ENCODE measurements around the gene NXPH4.

The NXPH4 gene

DNA sequence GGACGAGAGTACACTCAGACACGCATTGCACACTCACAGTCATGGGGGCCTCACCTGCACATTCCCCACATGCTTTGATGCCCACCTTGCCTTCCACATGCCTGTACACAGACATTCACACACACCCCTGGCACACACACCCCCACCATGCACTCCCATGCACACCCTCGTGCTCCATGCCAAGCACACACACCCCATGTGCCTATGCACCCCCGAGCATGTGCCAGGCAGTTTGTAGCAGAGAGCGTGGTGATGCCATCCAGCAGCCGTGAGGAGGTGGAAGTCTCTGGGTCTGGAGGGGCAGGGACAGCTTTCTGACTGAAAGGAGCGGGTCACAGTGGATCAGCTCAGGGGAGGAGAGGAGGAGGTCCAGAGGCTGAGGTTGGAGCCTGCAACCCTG, 10.7 kb upstream of the NXPH4 start:
- no peak for DNase-seq

DNA sequence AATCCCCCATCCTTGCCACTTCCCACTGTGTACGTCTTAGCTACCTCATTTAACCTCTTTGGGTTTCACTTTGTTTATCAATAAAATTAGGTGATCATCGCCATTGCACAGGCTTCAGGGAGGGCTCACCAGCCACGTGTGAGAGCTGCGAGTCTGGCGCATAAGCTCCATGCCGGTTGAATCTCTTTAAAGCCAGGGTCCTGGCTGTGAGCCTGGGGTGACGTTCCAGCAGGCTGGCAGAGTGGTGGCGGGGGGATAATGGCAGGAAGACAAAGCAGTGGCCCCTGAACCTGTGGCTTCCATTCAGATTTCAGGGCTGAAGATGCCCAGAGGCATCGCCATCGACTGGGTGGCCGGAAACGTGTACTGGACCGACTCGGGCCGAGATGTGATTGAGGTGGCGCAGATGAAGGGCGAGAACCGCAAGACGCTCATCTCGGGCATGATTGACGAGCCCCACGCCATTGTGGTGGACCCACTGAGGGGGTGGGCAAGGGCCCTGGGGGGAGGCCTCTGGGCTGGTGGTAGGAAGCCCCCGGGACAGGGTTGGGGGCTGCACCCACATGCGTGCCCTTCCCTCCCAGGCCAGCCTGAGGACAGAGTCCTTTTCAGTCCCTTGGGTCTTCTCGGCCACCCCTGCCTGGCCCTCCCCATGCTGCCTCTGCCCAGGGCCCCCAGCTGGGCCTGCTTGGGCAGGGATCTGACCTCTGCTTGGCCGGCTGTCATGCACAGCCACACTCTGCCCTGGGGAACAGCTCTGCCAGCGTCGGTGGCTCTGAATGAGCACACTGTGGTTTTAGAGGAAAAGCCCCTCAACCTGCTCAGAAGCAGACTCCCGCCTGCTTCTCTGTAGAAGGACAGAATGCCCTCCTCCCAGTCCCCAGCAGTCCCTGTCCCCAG, 8.6 kb upstream of the NXPH4 start:
- no peak for DNase-seq

DNA sequence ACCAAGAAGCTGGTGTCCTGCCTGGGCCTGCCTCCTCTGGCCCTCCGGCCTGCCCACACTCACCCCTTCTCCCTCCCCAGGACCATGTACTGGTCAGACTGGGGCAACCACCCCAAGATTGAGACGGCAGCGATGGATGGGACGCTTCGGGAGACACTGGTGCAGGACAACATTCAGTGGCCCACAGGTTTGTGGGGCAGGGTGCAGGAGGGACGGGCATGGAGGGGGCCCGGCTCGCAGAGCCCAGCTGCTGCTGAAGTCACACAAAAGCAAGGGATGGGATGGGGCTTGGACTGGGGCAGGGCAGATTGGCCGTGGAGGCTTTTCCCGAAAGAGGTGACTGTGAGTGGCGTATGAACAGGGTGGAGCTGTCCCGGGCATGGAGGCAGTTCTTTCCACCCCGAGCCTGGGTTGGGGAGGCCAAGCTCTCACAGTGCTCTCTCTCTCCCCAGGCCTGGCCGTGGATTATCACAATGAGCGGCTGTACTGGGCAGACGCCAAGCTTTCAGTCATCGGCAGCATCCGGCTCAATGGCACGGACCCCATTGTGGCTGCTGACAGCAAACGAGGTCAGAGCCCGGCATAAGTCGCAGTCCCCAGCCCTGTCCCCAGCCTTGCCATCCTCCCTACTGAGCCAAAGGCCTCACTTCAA, 7.8 kb upstream of the NXPH4 start:
- no peak for DNase-seq

DNA sequence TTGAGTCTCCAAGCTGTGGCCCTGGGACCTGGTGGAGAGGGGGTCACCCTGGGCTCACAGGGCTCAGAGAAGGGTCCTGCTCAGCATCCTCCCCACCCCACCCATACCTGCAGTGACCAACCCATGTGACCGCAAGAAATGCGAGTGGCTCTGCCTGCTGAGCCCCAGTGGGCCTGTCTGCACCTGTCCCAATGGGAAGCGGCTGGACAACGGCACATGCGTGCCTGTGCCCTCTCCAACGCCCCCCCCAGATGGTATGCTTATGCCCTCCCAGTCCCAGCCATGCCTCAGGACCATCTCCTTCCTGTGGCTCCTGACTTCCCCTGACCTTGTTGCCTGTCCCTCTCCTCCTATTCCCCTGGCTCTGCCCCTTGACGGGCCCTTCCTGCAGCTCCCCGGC, 6.7 kb upstream of the NXPH4 start:
- no peak for DNase-seq

DNA sequence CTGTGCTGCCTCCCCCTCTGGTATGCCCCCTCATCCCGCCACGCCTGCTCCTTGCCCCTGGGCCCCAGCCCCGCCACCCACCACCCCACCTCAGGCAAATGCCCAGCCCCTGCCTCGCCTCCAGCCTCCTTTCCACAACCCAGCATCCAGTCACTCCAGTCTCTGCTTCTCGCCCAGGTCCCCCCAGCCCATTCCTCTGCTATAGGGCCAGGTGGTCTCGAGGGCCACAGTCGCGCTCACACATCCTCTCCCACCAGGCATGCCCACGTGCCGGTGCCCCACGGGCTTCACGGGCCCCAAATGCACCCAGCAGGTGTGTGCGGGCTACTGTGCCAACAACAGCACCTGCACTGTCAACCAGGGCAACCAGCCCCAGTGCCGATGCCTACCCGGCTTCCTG, 6.1 kb upstream of the NXPH4 start:
- DNase-seq, result no peak

DNA sequence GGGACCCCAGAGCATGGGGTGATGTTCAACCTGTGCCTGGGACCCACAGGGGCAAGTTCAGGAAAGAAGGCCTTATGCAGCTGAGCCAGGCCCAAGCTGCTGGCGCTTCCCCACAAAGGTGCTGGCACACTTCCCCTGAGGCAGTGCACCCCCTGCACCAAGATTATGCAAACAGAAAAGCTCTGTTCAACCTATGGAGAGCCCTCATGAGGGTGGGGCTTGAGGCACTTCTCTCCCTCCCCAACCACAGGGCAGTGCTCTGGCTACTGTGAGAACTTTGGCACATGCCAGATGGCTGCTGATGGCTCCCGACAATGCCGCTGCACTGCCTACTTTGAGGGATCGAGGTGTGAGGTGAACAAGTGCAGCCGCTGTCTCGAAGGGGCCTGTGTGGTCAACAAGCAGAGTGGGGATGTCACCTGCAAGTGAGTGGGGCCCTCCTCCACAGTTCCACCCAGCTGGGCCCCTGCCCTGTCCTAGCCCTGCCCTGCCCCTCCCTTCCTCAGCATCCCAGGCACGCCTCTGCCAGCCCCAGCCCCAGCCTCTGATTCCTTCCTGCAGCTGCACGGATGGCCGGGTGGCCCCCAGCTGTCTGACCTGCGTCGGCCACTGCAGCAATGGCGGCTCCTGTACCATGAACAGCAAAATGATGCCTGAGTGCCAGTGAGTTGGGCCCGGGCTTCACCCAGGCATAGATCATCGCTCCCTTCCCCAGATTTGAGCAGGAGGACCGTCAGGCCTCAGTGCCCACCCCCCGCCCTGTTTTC, 5.5 kb upstream of the NXPH4 start:
- peak; percentile 89 for DNase-seq

DNA sequence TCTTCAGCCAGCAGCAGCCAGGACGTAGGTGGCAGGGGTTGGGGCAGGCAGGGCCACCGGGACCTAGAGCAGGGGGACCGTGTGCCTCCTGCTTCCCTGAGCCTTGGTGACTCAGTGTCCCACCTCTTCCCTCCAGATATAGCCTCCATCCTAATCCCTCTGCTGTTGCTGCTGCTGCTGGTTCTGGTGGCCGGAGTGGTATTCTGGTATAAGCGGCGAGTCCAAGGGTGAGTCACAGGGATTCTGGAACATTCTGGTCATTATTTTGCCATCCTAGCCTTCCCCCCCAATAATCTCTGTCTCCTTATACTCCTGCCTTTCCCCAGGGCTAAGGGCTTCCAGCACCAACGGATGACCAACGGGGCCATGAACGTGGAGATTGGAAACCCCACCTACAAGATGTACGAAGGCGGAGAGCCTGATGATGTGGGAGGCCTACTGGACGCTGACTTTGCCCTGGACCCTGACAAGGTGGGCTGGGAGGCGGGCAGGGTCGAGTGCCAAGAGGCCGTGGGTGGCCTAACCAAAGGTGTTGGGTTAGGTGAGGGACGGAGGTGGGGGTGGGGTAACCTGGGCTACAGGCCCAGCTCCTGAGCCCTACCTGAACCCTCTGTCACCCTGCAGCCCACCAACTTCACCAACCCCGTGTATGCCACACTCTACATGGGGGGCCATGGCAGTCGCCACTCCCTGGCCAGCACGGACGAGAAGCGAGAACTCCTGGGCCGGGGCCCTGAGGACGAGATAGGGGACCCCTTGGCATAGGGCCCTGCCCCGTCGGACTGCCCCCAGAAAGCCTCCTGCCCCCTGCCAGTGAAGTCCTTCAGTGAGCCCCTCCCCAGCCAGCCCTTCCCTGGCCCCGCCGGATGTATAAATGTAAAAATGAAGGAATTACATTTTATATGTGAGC, 4.5 kb upstream of the NXPH4 start:
- DNase-seq, result no peak

DNA sequence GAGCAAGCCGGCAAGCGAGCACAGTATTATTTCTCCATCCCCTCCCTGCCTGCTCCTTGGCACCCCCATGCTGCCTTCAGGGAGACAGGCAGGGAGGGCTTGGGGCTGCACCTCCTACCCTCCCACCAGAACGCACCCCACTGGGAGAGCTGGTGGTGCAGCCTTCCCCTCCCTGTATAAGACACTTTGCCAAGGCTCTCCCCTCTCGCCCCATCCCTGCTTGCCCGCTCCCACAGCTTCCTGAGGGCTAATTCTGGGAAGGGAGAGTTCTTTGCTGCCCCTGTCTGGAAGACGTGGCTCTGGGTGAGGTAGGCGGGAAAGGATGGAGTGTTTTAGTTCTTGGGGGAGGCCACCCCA, 3.9 kb upstream of the NXPH4 start:
- no peak for DNase-seq

DNA sequence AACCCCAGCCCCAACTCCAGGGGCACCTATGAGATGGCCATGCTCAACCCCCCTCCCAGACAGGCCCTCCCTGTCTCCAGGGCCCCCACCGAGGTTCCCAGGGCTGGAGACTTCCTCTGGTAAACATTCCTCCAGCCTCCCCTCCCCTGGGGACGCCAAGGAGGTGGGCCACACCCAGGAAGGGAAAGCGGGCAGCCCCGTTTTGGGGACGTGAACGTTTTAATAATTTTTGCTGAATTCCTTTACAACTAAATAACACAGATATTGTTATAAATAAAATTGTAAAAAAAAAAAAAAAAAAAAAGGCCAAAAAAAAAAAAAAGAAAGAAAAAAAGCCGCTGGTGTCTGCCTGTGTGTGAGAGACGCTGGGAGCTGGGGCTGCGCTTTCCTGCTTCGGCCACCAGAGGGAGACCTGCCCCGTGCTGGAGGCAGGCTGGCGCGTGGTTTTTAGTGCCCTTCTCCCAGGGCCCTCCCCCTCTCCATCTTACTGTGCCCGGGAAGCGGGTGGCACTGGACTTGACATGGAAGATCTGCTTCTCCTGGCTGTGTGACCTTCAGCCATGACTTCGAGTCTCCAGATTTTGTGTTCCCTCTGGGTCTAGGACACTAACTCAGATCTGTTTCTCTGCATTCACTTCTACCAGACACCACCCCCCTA, 3.4 kb upstream of the NXPH4 start:
- DNase-seq, result peak; percentile 88

DNA sequence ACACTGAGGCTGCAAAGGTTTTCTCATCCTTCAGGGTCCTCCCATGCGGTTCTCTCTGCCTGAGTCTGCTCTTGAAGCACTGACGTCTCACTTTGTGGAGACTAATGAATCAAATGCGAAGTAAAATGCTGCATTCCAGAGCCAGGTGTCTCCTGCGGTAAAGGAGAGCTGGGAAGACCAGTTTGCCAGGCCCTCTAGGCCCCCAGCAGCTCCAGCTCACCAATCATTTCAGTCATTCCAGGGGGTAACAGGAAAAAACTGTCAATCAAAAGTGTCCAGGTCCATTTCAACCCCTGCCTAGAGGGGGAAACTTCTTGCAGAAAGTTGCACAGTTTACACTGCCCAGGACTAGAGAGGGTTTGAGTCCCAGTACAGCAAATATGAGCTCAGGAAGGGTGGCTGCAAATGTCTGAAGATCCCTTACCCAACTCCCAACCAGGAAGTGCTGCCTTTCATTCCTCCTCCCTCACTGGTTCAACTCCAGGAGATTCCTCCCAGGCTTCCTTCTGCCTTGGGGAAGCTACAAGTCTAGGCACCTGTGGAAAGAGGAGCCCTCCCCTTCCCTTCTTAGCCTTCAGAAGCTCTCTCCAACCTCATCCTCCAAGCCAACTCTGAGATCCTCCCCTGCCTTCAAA, 2.7 kb upstream of the NXPH4 start:
- no peak for DNase-seq

DNA sequence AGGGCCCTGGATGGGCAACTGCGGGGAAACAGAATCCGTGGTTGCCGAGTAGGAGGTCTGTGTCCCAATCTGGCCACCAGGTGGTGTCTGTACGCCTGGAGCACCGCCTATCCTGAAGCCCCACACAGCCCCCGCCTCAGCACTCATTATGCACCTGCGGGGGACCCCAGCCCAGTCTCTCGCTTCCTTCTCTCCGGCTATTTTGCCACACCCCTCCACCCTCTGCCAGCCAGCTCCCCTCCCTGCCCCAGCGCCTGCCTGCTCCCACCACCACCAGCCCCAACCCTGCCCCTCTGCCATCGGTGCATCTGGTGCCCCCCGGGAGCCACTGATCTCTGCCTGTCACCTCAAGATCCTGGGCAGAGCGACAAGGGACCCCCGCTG, 2.2 kb upstream of the NXPH4 start:
- peak; percentile 90 for DNase-seq

DNA sequence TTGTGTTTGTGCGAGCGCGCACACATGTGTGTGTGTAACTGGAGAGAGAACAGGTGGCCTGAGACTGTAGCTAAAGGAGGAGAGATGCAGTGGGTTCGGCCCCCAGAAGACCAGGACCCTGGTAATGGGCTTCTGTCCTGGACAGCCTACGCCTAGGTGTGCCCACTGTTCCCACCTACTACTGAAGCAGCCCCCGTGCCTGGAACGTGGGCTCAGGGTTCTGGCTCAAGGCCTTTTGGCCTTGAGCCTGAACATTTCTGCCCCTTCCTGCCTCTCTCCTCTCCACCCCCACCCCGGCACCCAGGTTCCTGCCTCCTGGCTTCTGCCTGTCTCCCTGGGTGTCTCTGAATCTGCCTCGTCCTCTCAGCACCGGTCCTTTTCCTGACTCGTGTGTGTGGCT, 1.5 kb upstream of the NXPH4 start:
- no peak for DNase-seq

DNA sequence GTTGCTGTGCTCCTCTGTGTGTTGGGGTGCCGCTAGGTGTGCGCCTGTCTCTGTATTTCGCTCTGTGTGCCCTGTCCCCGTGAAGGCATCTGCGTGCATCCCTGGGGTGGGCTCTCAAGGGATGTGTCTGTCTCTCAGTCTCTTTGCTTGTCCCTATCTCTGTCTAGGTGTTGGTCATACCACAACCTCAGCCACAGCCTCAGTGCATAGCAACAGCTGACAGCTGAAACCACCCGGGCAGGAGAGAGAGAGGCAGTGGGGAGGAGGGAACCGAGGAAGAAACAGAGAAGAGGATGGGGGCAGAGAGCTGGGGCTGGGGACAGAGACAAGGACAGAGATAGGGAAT, 953 bp upstream of the NXPH4 start:
- no peak for DNase-seq

DNA sequence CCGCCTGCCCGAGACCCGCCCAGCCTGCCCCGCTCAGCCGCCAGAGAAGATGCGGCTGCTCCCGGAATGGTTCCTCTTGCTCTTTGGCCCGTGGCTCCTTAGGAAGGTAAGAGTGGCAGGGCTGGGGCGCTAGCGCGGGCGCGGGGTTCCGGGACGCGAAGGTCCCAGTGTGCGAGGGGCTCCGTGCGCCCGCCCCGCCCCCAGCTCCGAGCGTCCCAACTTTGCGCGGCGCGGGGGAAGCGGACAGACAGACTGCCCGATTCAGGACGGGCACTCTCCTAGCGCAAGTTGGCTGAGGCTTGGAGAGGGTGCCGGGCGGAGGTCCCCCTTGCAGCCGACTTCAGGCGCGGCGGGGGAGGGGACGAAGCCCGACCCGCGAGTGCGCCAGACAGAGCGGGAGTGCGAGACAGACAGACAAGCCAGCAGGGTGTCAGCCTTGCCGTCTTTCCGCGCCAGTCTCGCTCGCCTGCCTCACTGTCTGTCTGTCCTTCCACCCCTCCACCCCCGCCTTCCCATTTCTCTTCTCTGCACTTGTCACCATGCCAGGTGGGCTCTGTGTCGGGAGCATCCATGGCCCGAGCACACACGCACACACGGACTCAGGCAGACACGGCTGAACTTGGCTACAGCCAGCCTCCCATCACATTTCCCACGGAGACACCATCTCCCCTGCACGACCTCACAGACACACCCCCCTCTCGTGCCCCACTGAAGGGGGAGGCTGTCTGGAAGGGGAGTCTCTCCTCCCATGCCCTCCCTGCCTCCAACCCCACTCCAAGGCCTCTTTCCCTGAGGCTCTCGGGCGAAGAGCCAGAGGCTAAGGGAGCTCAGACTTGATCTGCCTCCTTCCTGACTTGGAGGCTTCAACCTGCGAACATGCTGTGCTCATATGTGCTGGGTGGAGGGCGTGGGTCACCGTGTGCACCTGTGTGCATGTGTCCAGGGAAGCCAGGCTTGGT, 606 bp downstream of the NXPH4 start:
- peak; percentile 67 for DNase-seq

DNA sequence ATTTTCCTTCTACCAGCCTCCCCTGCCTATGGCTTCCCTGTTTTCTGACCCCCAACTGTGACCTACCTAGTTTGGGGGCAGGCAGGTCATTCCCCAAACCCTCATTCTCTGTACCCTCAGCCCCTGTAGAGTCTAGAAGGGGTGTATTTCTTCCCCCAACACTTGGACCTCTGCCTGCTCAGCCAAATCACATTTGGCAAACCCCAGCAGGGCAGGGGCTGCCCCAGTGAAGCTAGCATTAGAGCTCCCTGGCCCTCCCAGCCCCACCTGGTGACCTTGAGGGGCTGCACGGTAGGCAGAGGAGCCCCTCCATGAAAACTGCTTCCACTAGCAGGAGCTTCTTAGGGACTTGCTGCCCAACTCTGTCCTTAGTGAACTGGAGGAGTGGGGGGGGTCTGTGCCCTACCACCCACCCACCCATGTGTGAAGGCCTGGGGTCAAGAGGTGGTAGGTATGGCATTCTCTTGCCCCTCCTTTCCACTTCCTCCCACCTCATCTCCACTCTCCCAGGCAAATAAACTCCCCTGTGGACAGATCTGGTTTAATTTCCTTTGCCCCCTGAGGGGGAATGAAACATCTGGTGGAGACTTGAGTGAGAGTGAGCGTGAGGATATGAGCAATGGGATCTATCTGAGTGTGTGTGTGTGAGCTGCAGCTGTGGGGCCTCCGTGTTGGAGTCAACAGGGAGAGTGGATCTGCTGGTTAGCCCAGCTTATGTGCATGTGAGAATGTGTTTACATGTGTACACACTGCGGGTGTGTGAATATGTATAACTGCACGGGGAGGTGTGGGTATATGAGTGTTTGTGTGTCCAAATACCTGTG, 1.6 kb downstream of the NXPH4 start:
- DNase-seq, result peak; percentile 71

DNA sequence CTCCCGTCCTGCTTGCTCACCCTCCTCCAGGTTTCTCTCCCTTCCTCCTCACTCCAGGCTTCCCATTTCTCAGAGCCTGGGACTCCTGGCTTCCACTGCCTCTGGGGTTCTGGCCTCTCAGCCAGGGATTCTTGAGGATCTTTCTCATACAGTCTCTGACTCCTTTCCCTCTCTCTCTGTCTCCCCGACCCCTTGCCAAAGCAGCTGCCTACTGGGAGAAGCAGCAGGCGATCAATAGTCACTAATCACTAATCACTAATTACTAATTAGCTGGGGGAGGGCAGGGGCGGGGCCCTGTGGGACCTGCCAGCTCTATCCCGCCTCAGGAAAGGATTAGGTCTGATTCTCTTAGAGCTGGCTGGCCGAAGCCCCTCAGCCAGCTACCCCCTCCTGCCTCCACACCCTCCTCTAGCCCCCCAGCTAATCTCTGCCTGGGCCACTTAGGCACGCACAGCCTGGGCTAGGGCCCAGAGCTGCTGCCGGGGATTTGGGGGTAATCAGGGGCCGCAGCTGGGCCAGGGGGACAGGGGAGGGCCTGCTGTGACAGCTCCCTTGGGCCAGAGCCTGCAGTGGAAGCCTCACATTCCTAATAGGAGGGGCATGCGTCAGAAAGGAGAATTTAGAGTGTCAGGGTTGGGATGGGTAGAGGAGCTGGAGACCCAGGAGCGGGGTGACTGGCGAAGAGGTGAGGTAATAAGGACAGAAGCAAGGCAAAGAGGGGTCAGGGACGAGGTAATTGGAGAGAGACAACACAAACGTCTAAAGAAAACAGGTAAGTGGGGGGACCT, 2.8 kb downstream of the NXPH4 start:
- DNase-seq, result peak; percentile 99

DNA sequence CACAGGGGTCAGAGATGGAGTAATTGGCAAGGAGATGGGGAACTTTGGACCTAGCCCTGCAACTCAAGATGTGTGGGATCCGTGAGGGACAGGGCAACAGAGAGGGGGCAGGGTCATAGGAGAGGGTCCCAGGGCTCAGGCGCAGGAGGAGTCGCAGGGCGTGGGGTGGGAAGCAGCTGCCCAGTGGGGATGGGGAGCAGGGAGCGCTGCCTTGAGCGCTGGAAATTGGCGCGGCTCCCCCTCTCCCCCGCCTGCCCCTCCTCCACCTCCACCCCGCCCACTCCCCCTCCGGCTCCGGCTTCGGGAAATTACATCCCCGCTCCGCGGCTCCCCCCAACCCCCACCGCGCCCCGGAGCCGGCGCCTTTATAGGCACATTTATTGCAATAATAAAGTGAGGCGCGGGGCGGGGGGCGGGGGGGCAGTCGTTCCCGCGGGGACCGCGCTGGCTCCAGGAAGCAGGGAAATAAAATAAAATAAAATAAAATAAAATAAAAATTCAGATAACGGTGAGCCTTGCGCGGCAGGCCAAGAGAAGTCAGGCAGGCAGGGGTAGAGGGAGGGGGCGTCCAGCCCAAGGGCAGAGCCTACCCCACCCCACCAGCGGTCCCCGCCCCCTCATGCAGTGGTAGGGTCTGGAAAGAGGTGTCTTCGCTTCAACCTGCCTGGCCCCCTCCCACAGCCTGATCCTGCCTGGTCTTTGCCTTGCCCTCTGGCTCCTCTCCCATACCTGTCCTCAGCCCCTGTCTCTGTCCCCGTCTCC, 3.6 kb downstream of the NXPH4 start:
- DNase-seq, result peak; percentile 68

DNA sequence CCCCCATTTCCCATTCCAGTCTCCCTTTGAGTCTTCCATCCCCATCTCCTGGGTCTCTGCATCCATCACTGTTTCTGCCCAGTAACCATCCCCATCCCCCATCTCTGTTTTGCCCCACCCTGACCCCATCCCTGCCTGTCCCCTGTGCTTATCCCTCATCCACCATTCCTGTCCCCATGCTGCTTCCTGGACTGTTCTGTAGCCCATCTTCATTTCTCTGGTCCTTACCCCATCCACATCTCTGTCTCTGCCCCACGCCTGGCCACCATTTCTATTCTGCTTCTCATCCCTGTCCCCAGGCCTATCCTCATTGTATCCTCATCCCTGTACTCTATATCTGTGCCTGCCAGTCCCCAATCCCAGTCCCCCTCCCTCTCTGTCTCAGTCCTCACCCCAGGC, 4.2 kb downstream of the NXPH4 start:
- DNase-seq, result no peak
